WTC11 (cell line): ENCODE data around the gene CDC42EP2. TPM values are rescaled to one million over a fixed set of nuclear protein-coding genes. Genes with fewer than 3 reads are reported as not detected.

Experiments used
- ATAC-seq: fragments of 200-7000 bp; cut with Tn5 transposase; 2 replicates; pipeline ENCODE4 v1.10.0; 2021; ENCODE audit warnings: mild to moderate bottlenecking, moderate library complexity
- CTCF ChIA-PET: fragments of 300-600 bp; sonication (Branson Sonifier 250); formaldehyde crosslinking; loops from one replicate; lab custom pipeline; 2021; ENCODE audit warnings: antibody characterized with exemption; lab: Charles Lee
- POLR2A ChIA-PET: fragments of 350-600 bp; sonication (Branson Sonifier 250); formaldehyde crosslinking; loops from one replicate; lab custom pipeline; 2021; ENCODE audit warnings: antibody characterized with exemption; lab: Charles Lee
- DNase-seq: peaks from one replicate; pipeline ENCODE4 v3.0.0; 2021; ENCODE audit warnings: low spot score
- H3K27ac Mint-ChIP-seq: 2 replicates; pipeline ENCODE4 v1.8.0; 2021; ENCODE audit warnings: mixed read lengths
- H3K27me3 Mint-ChIP-seq: 2 replicates; pipeline ENCODE4 v1.8.0; 2021; ENCODE audit warnings: low read depth, mild to moderate bottlenecking, moderate library complexity, mixed read lengths
- H3K36me3 Mint-ChIP-seq: 2 replicates; pipeline ENCODE4 v1.8.0; 2021; ENCODE audit warnings: mixed read lengths
- H3K4me1 Mint-ChIP-seq: 2 replicates; pipeline ENCODE4 v1.8.0; 2022; ENCODE audit warnings: mixed read lengths
- H3K4me3 Mint-ChIP-seq: 2 replicates; pipeline ENCODE4 v1.8.0; 2021; ENCODE audit warnings: mild to moderate bottlenecking, moderate library complexity, mixed read lengths
- H3K9me3 Mint-ChIP-seq: 2 replicates; pipeline ENCODE4 v1.8.0; 2021; ENCODE audit warnings: mixed read lengths
- ATF1 ChIP-seq: sonication (generic); formaldehyde crosslinking; IDR thresholded peaks from 2 replicates; pipeline ENCODE4 v1.8.1; 2023; ENCODE audit warnings: mild to moderate bottlenecking, moderate library complexity, missing genetic modification reagents
- CDX4 ChIP-seq: fragments of 250-450 bp; sonication (Bioruptor Pico); IDR thresholded peaks from 2 replicates; pipeline ENCODE4 v1.9.0; 2021; ENCODE audit warnings: moderate library complexity, mild to moderate bottlenecking, inconsistent platforms, borderline replicate concordance
- CREB1 ChIP-seq: sonication (generic); formaldehyde crosslinking; IDR thresholded peaks from 2 replicates; pipeline ENCODE4 v1.8.0; 2023; ENCODE audit warnings: mild to moderate bottlenecking, missing genetic modification reagents
- ESRRA ChIP-seq: sonication (generic); formaldehyde crosslinking; IDR thresholded peaks from 2 replicates; pipeline ENCODE4 v1.8.1; 2022; ENCODE audit warnings: mild to moderate bottlenecking, missing genetic modification reagents, borderline replicate concordance
- IRF1 ChIP-seq: sonication (generic); formaldehyde crosslinking; IDR thresholded peaks from 2 replicates; pipeline ENCODE4 v1.8.0; 2023; ENCODE audit warnings: missing genetic modification reagents
- MYBL2 ChIP-seq: sonication (generic); formaldehyde crosslinking; IDR thresholded peaks from 2 replicates; pipeline ENCODE4 v1.8.1; 2023; ENCODE audit warnings: mild to moderate bottlenecking, moderate library complexity, missing genetic modification reagents
- PREB ChIP-seq: sonication (generic); formaldehyde crosslinking; IDR thresholded peaks from 2 replicates; pipeline ENCODE4 v1.8.1; 2022; ENCODE audit warnings: mild to moderate bottlenecking, missing genetic modification reagents, moderate library complexity, borderline replicate concordance
- SOX15 ChIP-seq: fragments of 250-450 bp; sonication (Bioruptor Pico); IDR thresholded peaks from 2 replicates; pipeline ENCODE4 v1.9.0; 2021; ENCODE audit warnings: mild to moderate bottlenecking
- SP1 ChIP-seq: sonication (generic); formaldehyde crosslinking; conservative IDR thresholded peaks from 2 replicates; pipeline ENCODE4 v1.8.1; 2022; ENCODE audit warnings: missing genetic modification reagents
- ZNF232 ChIP-seq: sonication (generic); formaldehyde crosslinking; IDR thresholded peaks from 2 replicates; pipeline ENCODE4 v1.8.0; 2022; ENCODE audit warnings: mild to moderate bottlenecking, missing genetic modification reagents
- ZNF263 ChIP-seq: sonication (generic); formaldehyde crosslinking; IDR thresholded peaks from 2 replicates; pipeline ENCODE4 v1.8.1; 2022; ENCODE audit warnings: low read depth, mild to moderate bottlenecking, moderate library complexity, missing genetic modification reagents
- ZNF281 ChIP-seq: sonication (generic); formaldehyde crosslinking; IDR thresholded peaks from 2 replicates; pipeline ENCODE4 v1.8.0; 2023; ENCODE audit warnings: mild to moderate bottlenecking, missing genetic modification reagents
- ZNF512 ChIP-seq: sonication (generic); formaldehyde crosslinking; IDR thresholded peaks from 2 replicates; pipeline ENCODE4 v1.8.1; 2022; ENCODE audit warnings: missing genetic modification reagents, borderline replicate concordance
- total RNA-seq: library from RNA; stranded (reverse); gene quantifications from 3 replicates; pipeline ENCODE4 v1.2.3, GENCODE V29; 2021
- TF ChIP-seq, protein P1 (sequence below): fragments of 250-450 bp; sonication (Bioruptor Pico); IDR thresholded peaks from 2 replicates; pipeline ENCODE4 v1.9.0; 2021; ENCODE audit warnings: mild to moderate bottlenecking

Gene CDC42EP2
- total RNA-seq, 1 experiment from 2014 or later = 11.0 TPM

- TF ChIP-seq ZNF281 (CRISPR knock-in tag) (no peak), SP1 (no peak), ZNF263 (CRISPR knock-in tag) (no peak), PREB (CRISPR knock-in tag) (no peak), IRF1 (CRISPR knock-in tag) (no peak)
- TF ChIP-seq, protein P1, sequence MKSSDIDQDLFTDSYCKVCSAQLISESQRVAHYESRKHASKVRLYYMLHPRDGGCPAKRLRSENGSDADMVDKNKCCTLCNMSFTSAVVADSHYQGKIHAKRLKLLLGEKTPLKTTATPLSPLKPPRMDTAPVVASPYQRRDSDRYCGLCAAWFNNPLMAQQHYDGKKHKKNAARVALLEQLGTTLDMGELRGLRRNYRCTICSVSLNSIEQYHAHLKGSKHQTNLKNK = no peak
Observed at GRCh38 chr11:65304613-65305012, 10.1 kb upstream of the CDC42EP2 start (continued).

DNA sequence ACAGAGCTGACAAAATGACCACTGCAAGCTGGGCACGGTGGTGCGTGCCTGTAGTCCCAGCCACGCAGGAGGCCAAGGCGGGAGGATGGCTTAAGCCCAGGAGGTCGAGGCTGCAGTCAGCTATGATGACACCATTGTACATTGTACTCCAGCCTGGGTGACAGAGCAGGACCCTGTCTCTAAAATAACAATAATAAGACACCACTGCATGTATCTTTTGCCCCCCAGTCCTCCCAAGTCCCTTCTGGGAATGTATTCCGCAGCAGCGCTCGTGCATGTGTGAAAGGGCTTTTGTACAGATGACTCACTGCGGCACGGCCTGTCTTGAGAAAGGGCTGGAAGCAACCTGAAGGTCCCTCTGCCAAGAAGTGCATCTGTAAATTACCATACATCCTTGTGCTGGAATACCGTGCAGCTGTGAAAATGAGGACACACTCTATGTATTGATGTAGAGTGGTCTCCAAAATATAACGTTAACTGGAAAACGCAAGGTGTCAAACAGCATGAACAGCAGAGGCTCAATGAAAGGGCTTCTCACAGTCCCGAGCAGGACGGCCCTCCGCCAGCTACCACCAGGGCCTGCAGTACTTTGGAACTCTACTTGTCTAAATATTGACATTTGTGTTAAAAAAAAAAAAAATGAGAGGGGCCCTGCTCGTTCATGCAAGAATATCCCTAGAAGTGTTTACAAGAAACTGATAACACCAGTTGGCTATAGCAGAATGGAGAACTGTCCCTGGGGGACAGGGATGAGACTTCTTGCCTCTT is 9.0 kb upstream of the CDC42EP2 start:
- peaks cover 12% of the 10 kb centered on the region for H3K36me3 Mint-ChIP-seq
- POLR2A ChIA-PET = no interaction called here
- no peak overlapping the region for H3K27ac Mint-ChIP-seq
- DNase-seq (no peak), ATAC-seq (no peak)
- CTCF ChIA-PET = interaction anchor here (0.6 to 2.2 kb wide), 3 partner anchors 8 to 31 kb away, joined by 3 to 8 read pairs (median 4); no protein-coding TSS in a partner anchor
- no peaks in the 10 kb centered on the region for H3K9me3 Mint-ChIP-seq
- peaks cover 21% of the 10 kb centered on the region for H3K27me3 Mint-ChIP-seq
- H3K4me3 Mint-ChIP-seq = no peak overlapping the region
- peaks cover 14% of the 10 kb centered on the region for H3K4me1 Mint-ChIP-seq
- TF ChIP-seq ZNF232 (no peak), CREB1 (CRISPR knock-in tag) (no peak), SOX15 (CRISPR knock-in tag) (no peak), ATF1 (no peak), ESRRA (CRISPR knock-in tag) (no peak), MYBL2 (no peak), ZNF512 (CRISPR knock-in tag) (no peak), ZNF281 (CRISPR knock-in tag) (no peak), CDX4 (CRISPR knock-in tag) (no peak)
